NOMO-1 treated with dmso at 0.1 percent for 144 hours (cell line): Measurements from ENCODE around the gene RAB3C.
"Not testable (repeated sequence)": the region's sequence is repeated elsewhere in the genome, so short reads cannot be mapped to it uniquely, and the experiment has no call there.

Experiments used
- DNase-seq: peaks from one replicate; lab custom pipeline; 2025; ENCODE audit not compliant: unreplicated experiment; lab: John Stamatoyannopoulos, UW

The RAB3C gene

GRCh38 chr5:58582803-58583491 lies at the start of gene RAB3C:
Gene RAB3C (plus strand): TSS chr5:58583075. CDS start chr5:58583209, 134 bp downstream.
- DNase-seq = peak; percentile 90

- DNase-seq = not testable (repeated sequence)
These were observed 40.9 kb upstream of the RAB3C start for GRCh38 chr5:58541935-58542334.

- DNase-seq = no peak
These were observed 40.2 kb upstream of the RAB3C start for GRCh38 chr5:58542709-58543108.

- DNase-seq = no peak
These were observed 39.2 kb upstream of the RAB3C start for GRCh38 chr5:58543723-58544122.

- peak; percentile 83 for DNase-seq
These were observed 38.7 kb upstream of the RAB3C start for GRCh38 chr5:58544195-58544594.

GRCh38 chr5:58544926-58545325 lies 37.9 kb upstream of the RAB3C start:
- DNase-seq = no peak

GRCh38 chr5:58545912-58546311 lies 37.0 kb upstream of the RAB3C start:
- peak; percentile 78 for DNase-seq

- DNase-seq = no peak
These were observed 34.8 kb upstream of the RAB3C start for GRCh38 chr5:58548068-58548467.

- DNase-seq = no peak
These were observed 31.4 kb upstream of the RAB3C start for GRCh38 chr5:58551492-58551891.

GRCh38 chr5:58557665-58558338 lies 25.1 kb upstream of the RAB3C start:
- not testable (repeated sequence) for DNase-seq

- DNase-seq = not testable (repeated sequence)
These were observed 19.7 kb upstream of the RAB3C start for GRCh38 chr5:58563016-58563700.

- not testable (repeated sequence) for DNase-seq
These were observed 18.6 kb upstream of the RAB3C start for GRCh38 chr5:58564043-58564832.

- DNase-seq = no peak
These were observed 17.8 kb upstream of the RAB3C start for GRCh38 chr5:58565033-58565432.

- DNase-seq = no peak
These were observed 11.4 kb upstream of the RAB3C start for GRCh38 chr5:58571501-58571900.

GRCh38 chr5:58572973-58573372 lies 9.9 kb upstream of the RAB3C start:
- DNase-seq = not testable (repeated sequence)

- no peak for DNase-seq
These were observed 3.1 kb upstream of the RAB3C start for GRCh38 chr5:58579781-58580180.

- peak; percentile 19 for DNase-seq
These were observed 664 bp upstream of the RAB3C start for GRCh38 chr5:58582019-58582802.

GRCh38 chr5:58595952-58596351 lies 13.1 kb downstream of the RAB3C start:
- no peak for DNase-seq

- no peak for DNase-seq
These were observed 15.6 kb downstream of the RAB3C start for GRCh38 chr5:58598440-58598839.

GRCh38 chr5:58599217-58599616 lies 16.3 kb downstream of the RAB3C start:
- no peak for DNase-seq
